Measurements from ENCODE around the gene ARMC3. TPM values are rescaled to one million over a fixed set of nuclear protein-coding genes. Genes with fewer than 3 reads are reported as not detected.
A peak's percentile ranks its signal among the peaks of the same experiment; 100 is the strongest.

Gene ARMC3
- total RNA-seq, 1 donor, result not detected

- DNase-seq (ENCODE audit: low read depth), result peak; percentile 66
- TF ChIP-seq CTCF (IDR thresholded peaks at IDR 0.05; ENCODE audit: insufficient read depth, low read length), result no peak
- H3K4me3 ChIP-seq (ENCODE audit: low read depth, low read length), result no peak overlapping the region
These were observed 4.1 kb downstream of the ARMC3 start for GRCh38 chr10:22931948-22932347.

- TF ChIP-seq CTCF (IDR thresholded peaks at IDR 0.05; ENCODE audit: insufficient read depth, low read length), result no peak
These were observed 4.9 kb downstream of the ARMC3 start for GRCh38 chr10:22932626-22933370.

GRCh38 chr10:22934726-22935125, 6.9 kb downstream of the ARMC3 start:
- no peak for TF ChIP-seq CTCF (IDR thresholded peaks at IDR 0.05; ENCODE audit: insufficient read depth, low read length)
- DNase-seq (ENCODE audit: low read depth), result no peak
- H3K4me3 ChIP-seq (ENCODE audit: low read depth, low read length), result no peak overlapping the region

More at GRCh38 chr10:22932626-22933370, 4.9 kb downstream of the ARMC3 start:
- DNase-seq (ENCODE audit: low read depth), result peak; percentile 52
- no peak overlapping the region for H3K4me3 ChIP-seq (ENCODE audit: low read depth, low read length)

- DNase-seq (ENCODE audit: low read depth), result no peak
- TF ChIP-seq CTCF (IDR thresholded peaks at IDR 0.05; ENCODE audit: insufficient read depth, low read length), result no peak
- no peak overlapping the region for H3K4me3 ChIP-seq (ENCODE audit: low read depth, low read length)
These were observed 14.6 kb downstream of the ARMC3 start for GRCh38 chr10:22942437-22942836.

- TF ChIP-seq CTCF (IDR thresholded peaks at IDR 0.05; ENCODE audit: insufficient read depth, low read length), result no peak
- no peak overlapping the region for H3K4me3 ChIP-seq (ENCODE audit: low read depth, low read length)
- no peak for DNase-seq (ENCODE audit: low read depth)
These were observed 18.3 kb downstream of the ARMC3 start for GRCh38 chr10:22945934-22946673.

- TF ChIP-seq CTCF (IDR thresholded peaks at IDR 0.05; ENCODE audit: insufficient read depth, low read length), result no peak
- no peak for DNase-seq (ENCODE audit: low read depth)
- no peak overlapping the region for H3K4me3 ChIP-seq (ENCODE audit: low read depth, low read length)
These were observed 27.1 kb downstream of the ARMC3 start for GRCh38 chr10:22954970-22955369.

Measured in fibroblast of the aortic adventitia (primary cell).